Loucy (cell line): Measurements from ENCODE around the gene IRF2BP2.

Source experiments
- H2AFZ ChIP-seq: fragments of 200-600 bp; sonication (generic); 2 replicates; pipeline ENCODE4 v1.6.0; 2016; ENCODE audit warnings: antibody characterized with exemption, mild to moderate bottlenecking, low read length, moderate library complexity
- H3F3A ChIP-seq: fragments of 200-600 bp; 2 replicates; pipeline ENCODE4 v1.6.0; 2016; ENCODE audit warnings: antibody characterized with exemption, low read depth, mild to moderate bottlenecking
- H3K27me3 ChIP-seq: fragments of 200-600 bp; sonication (generic); 2 replicates; pipeline ENCODE4 v1.6.1; 2014; ENCODE audit warnings: low read length, mild to moderate bottlenecking; ENCODE audit not compliant: insufficient read depth, poor library complexity, severe bottlenecking
- H3K36me3 ChIP-seq: fragments of 200-600 bp; sonication (generic); 2 replicates; pipeline ENCODE4 v1.6.1; 2016; ENCODE audit warnings: low read length; ENCODE audit not compliant: insufficient read depth
- H3K4me1 ChIP-seq: fragments of 200-600 bp; sonication (generic); 2 replicates; pipeline ENCODE4 v1.5.1; 2014; ENCODE audit warnings: low read length, mild to moderate bottlenecking; ENCODE audit not compliant: insufficient read depth, poor library complexity, severe bottlenecking
- H3K4me2 ChIP-seq: fragments of 200-600 bp; sonication (generic); 2 replicates; pipeline ENCODE4 v1.6.0; 2014; ENCODE audit warnings: antibody characterized with exemption, low read length, low read depth, mild to moderate bottlenecking; ENCODE audit not compliant: poor library complexity, severe bottlenecking
- H3K4me3 ChIP-seq: fragments of 200-600 bp; sonication (generic); 2 replicates; pipeline ENCODE4 v1.5.1; 2014; ENCODE audit warnings: low read length, mild to moderate bottlenecking, mixed read lengths; ENCODE audit not compliant: poor library complexity, severe bottlenecking
- H3K79me2 ChIP-seq: fragments of 200-600 bp; sonication (generic); 2 replicates; pipeline ENCODE4 v1.6.1; 2014; ENCODE audit warnings: low read length; ENCODE audit not compliant: insufficient read depth
- H3K9ac ChIP-seq: fragments of 200-600 bp; sonication (generic); 2 replicates; pipeline ENCODE4 v1.6.0; 2014; ENCODE audit warnings: mild to moderate bottlenecking, low read depth, low read length, moderate library complexity; ENCODE audit not compliant: poor library complexity, severe bottlenecking
- H3K9me2 ChIP-seq: fragments of 200-600 bp; sonication (generic); replicated peaks from 2 replicates; pipeline ENCODE4 v1.6.1; 2016; ENCODE audit warnings: low read depth, low read length, mixed read lengths
- H3K9me3 ChIP-seq: fragments of 200-600 bp; sonication (generic); 2 replicates; pipeline ENCODE4 v1.6.1; 2014; ENCODE audit warnings: mild to moderate bottlenecking, antibody characterized with exemption, low read length, low read depth; ENCODE audit not compliant: insufficient read depth
- H4K20me1 ChIP-seq: fragments of 200-600 bp; sonication (generic); 2 replicates; pipeline ENCODE4 v1.6.0; 2014; ENCODE audit warnings: antibody characterized with exemption, low read length, mild to moderate bottlenecking; ENCODE audit not compliant: insufficient read depth, poor library complexity, severe bottlenecking
- CTCF ChIP-seq: fragments of 200-600 bp; sonication (generic); conservative IDR thresholded peaks from 2 replicates; pipeline ENCODE4 v1.5.1; 2014; ENCODE audit warnings: mild to moderate bottlenecking, antibody characterized with exemption, low read length
- EZH2phosphoT487 ChIP-seq: fragments of 200-600 bp; IDR thresholded peaks from 2 replicates; pipeline ENCODE4 v1.6.1; 2018; ENCODE audit warnings: antibody characterized with exemption, mild to moderate bottlenecking, moderate library complexity, borderline replicate concordance

IRF2BP2 gene

GRCh38 chr1:234613128-234613875, 3.3 kb upstream of the IRF2BP2 start:
- TF ChIP-seq CTCF: no peak
- Histone ChIP-seq H3K4me3 (peak overlapping the region; percentile 88), H2AFZ (peak overlapping the region; percentile 2; the same call in 1 of the 2 replicates), H3K4me1 (peaks cover 51% of the 10 kb centered on the region), H3K79me2 (peaks cover 21% of the 10 kb centered on the region), H3K9ac (peak overlapping the region; percentile 98), H3F3A (peaks cover 12% of the 10 kb centered on the region), H3K36me3 (no peaks in the 10 kb centered on the region), H4K20me1 (peaks cover 3% of the 10 kb centered on the region), H3K4me2 (peak overlapping the region; percentile 97), H3K9me3 (no peaks in the 10 kb centered on the region), H3K9me2 (no peaks in the 10 kb centered on the region), H3K27me3 (no peaks in the 10 kb centered on the region)

DNA sequence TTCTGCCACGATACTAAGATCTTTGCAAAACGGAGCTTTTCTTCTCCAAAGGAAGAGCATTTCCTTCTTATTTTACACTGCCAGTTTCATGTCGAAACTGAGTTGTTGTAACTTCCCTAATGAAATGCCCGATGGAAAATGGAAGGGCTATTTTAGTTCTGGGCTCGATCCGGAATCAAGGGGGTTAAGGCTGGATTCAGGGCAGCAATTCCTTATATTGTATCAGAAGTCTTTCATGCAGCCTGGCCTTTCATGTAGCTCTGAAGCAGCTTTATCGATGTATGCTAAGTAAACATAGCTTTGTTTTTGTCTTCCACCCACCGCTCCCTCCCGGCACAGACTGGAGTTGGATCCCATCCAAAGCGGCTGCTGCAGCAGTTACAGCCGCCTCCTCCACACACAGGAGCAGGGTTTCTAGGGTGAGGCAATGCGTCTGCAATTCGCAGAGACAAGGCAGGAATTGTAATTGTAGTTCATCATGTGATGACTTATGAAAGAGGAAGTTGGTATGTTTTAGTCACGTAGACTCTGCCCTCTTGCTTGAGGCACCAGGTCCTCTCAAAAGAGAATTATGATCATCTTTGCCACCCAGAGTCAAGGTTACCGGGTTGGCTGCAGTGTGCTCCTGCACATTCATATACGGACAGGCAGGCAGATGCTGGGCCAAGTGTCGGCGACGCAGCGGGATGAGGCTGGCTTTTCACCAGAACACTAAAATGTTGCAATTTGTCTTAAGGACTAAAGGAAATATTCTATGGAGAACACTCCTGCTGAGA, 2.6 kb upstream of the IRF2BP2 start:
- Histone ChIP-seq H3K9ac (peak overlapping the region; percentile 98), H3K4me3 (peak overlapping the region; percentile 88), H3K9me3 (no peaks in the 10 kb centered on the region), H3K4me2 (peak overlapping the region; percentile 97), H4K20me1 (peaks cover 11% of the 10 kb centered on the region), H3K79me2 (peaks cover 28% of the 10 kb centered on the region), H3K4me1 (peaks cover 51% of the 10 kb centered on the region), H3K27me3 (peaks cover under 1% of the 10 kb centered on the region), H3K36me3 (peaks cover 3% of the 10 kb centered on the region; the same call in 1 of the 2 replicates), H3F3A (peaks cover 12% of the 10 kb centered on the region), H2AFZ (0 out of 2 replicates have a peak overlapping the region, but pooled peaks have one; percentile 2), H3K9me2 (no peaks in the 10 kb centered on the region)
- TF ChIP-seq CTCF (no peak), EZH2phosphoT487 (no peak)

- Histone ChIP-seq H3K4me2 (peak overlapping the region; percentile 97), H3F3A (peaks cover 12% of the 10 kb centered on the region), H3K9me2 (no peaks in the 10 kb centered on the region), H2AFZ (no peak overlapping the region), H3K79me2 (peaks cover 35% of the 10 kb centered on the region), H3K36me3 (peaks cover 10% of the 10 kb centered on the region), H3K4me1 (peaks cover 49% of the 10 kb centered on the region), H4K20me1 (peaks cover 17% of the 10 kb centered on the region), H3K9ac (peak overlapping the region; percentile 98), H3K27me3 (peaks cover 7% of the 10 kb centered on the region), H3K9me3 (no peaks in the 10 kb centered on the region), H3K4me3 (peak overlapping the region; percentile 88)
- no peak for TF ChIP-seq EZH2phosphoT487
- no peak for TF ChIP-seq CTCF
Measured at GRCh38 chr1:234611847-234612351, 1.9 kb upstream of the IRF2BP2 start.
